Activated T-cell treated with anti-CD3 and anti-CD28 coated beads, Interleukin-2, amount 50 U/mL, for 72 hours (primary cell): ENCODE results near the gene PDE1A. TPM values are rescaled to one million over a fixed set of nuclear protein-coding genes. Genes with fewer than 3 reads are reported as not detected.

Experiments used
- ATAC-seq, 2 donors: fragments of 150-1000 bp; cut with Tn5 transposase; replicated peaks in 1 of 2; 2 replicates each; pipeline ENCODE4 v1.10.0; 2021; ENCODE audit warnings: moderate library complexity in 2 of 2, mild to moderate bottlenecking in 1 of 2
- DNase-seq, 2 donors: peaks; one replicate each; pipeline ENCODE4 v3.0.0; 2021 to 2022; ENCODE audit warnings: mixed read lengths in 1 of 2
- H3K27ac Mint-ChIP-seq: one replicate; pipeline ENCODE4 v1.8.0; 2022; ENCODE audit warnings: mild to moderate bottlenecking, moderate library complexity, mixed read lengths
- H3K27me3 Mint-ChIP-seq: one replicate; pipeline ENCODE4 v1.8.0; 2022; ENCODE audit warnings: low read depth, mixed read lengths
- H3K36me3 Mint-ChIP-seq, 2 donors: one replicate each; pipeline ENCODE4 v1.8.0; 2022; ENCODE audit warnings: mixed read lengths in 2 of 2, mild to moderate bottlenecking in 1 of 2; ENCODE audit not compliant: insufficient read depth in 2 of 2
- H3K4me1 Mint-ChIP-seq: one replicate; pipeline ENCODE4 v1.8.0; 2022; ENCODE audit warnings: low read depth, mixed read lengths
- H3K4me3 Mint-ChIP-seq, 2 donors: one replicate each; pipeline ENCODE4 v1.8.0; 2022; ENCODE audit warnings: mild to moderate bottlenecking in 2 of 2, mixed read lengths in 2 of 2, moderate library complexity in 2 of 2
- H3K9me3 Mint-ChIP-seq, 2 donors: one replicate each; pipeline ENCODE4 v1.8.0; 2022; ENCODE audit warnings: mixed read lengths in 2 of 2
- total RNA-seq, 2 donors: library from RNA; stranded (reverse); gene quantifications; one replicate each; pipeline ENCODE4 v1.2.3, GENCODE V29; 2022

Gene PDE1A
- total RNA-seq, 2 donors from 2014 or later, result not detected

GRCh38 chr2:182321096-182321495 lies 105.7 kb downstream of the PDE1A start:
- H3K27ac Mint-ChIP-seq, result no peak overlapping the region
- no peaks in the 10 kb centered on the region for H3K36me3 Mint-ChIP-seq
- peaks cover 0 to 2% of the 10 kb centered on the region in 2 donors for H3K9me3 Mint-ChIP-seq
- DNase-seq, result no peak
- H3K27me3 Mint-ChIP-seq, result no peaks in the 10 kb centered on the region
- ATAC-seq, result no peak
- H3K4me1 Mint-ChIP-seq, result no peaks in the 10 kb centered on the region
- no peak overlapping the region for H3K4me3 Mint-ChIP-seq

- no peaks in the 10 kb centered on the region for H3K27me3 Mint-ChIP-seq
These were observed 107.0 kb downstream of the PDE1A start for GRCh38 chr2:182319556-182320505.

GRCh38 chr2:182318466-182319220 lies 108.2 kb downstream of the PDE1A start:
- Mint-ChIP-seq H3K27me3 (no peaks in the 10 kb centered on the region), H3K4me1 (no peaks in the 10 kb centered on the region), H3K4me3 (no peak overlapping the region), H3K36me3 (no peaks in the 10 kb centered on the region), H3K27ac (no peak overlapping the region), H3K9me3 (no peaks in the 10 kb centered on the region)
- DNase-seq (no peak), ATAC-seq (no peak)

More at GRCh38 chr2:182319556-182320505, 107.0 kb downstream of the PDE1A start:
- H3K27ac Mint-ChIP-seq, result no peak overlapping the region
- H3K4me1 Mint-ChIP-seq, result no peaks in the 10 kb centered on the region
- peaks cover 0 to 2% of the 10 kb centered on the region in 2 donors for H3K9me3 Mint-ChIP-seq
- ATAC-seq (no peak), DNase-seq (no peak)
- H3K4me3 Mint-ChIP-seq, result no peak overlapping the region
- H3K36me3 Mint-ChIP-seq, result no peaks in the 10 kb centered on the region

GRCh38 chr2:182316950-182317349 lies 109.9 kb downstream of the PDE1A start:
- H3K4me1 Mint-ChIP-seq, result no peaks in the 10 kb centered on the region
- H3K36me3 Mint-ChIP-seq, result no peaks in the 10 kb centered on the region
- no peaks in the 10 kb centered on the region for H3K9me3 Mint-ChIP-seq

GRCh38 chr2:182302972-182303371 lies 123.9 kb downstream of the PDE1A start:
- H3K9me3 Mint-ChIP-seq, result no peaks in the 10 kb centered on the region

More at GRCh38 chr2:182316950-182317349, 109.9 kb downstream of the PDE1A start:
- DNase-seq, result no peak
- H3K27ac Mint-ChIP-seq, result no peak overlapping the region
- ATAC-seq, result no peak
- H3K4me3 Mint-ChIP-seq, result no peak overlapping the region
- no peaks in the 10 kb centered on the region for H3K27me3 Mint-ChIP-seq

GRCh38 chr2:182302174-182302573 lies 124.7 kb downstream of the PDE1A start:
- Mint-ChIP-seq H3K9me3 (no peaks in the 10 kb centered on the region), H3K4me1 (no peaks in the 10 kb centered on the region), H3K27ac (no peak overlapping the region), H3K36me3 (no peaks in the 10 kb centered on the region), H3K27me3 (no peaks in the 10 kb centered on the region), H3K4me3 (no peak overlapping the region)
- ATAC-seq, result no peak
- no peak for DNase-seq

More at GRCh38 chr2:182302972-182303371, 123.9 kb downstream of the PDE1A start:
- ATAC-seq (no peak), DNase-seq (no peak)
- Mint-ChIP-seq H3K27me3 (no peaks in the 10 kb centered on the region), H3K4me1 (no peaks in the 10 kb centered on the region), H3K4me3 (no peak overlapping the region), H3K27ac (no peak overlapping the region), H3K36me3 (no peaks in the 10 kb centered on the region)

GRCh38 chr2:182301093-182301492 lies 125.7 kb downstream of the PDE1A start:
- no peak for DNase-seq
- no peaks in the 10 kb centered on the region for H3K27me3 Mint-ChIP-seq
- no peak for ATAC-seq
- H3K36me3 Mint-ChIP-seq, result no peaks in the 10 kb centered on the region
- no peak overlapping the region for H3K4me3 Mint-ChIP-seq
- H3K9me3 Mint-ChIP-seq, result no peaks in the 10 kb centered on the region
- H3K4me1 Mint-ChIP-seq, result no peaks in the 10 kb centered on the region
- no peak overlapping the region for H3K27ac Mint-ChIP-seq

GRCh38 chr2:182300608-182301007 lies 126.2 kb downstream of the PDE1A start:
- no peaks in the 10 kb centered on the region for H3K36me3 Mint-ChIP-seq
- ATAC-seq (no peak), DNase-seq (no peak)
- H3K27me3 Mint-ChIP-seq, result no peaks in the 10 kb centered on the region
- no peak overlapping the region for H3K27ac Mint-ChIP-seq
- no peaks in the 10 kb centered on the region for H3K9me3 Mint-ChIP-seq
- no peak overlapping the region for H3K4me3 Mint-ChIP-seq
- no peaks in the 10 kb centered on the region for H3K4me1 Mint-ChIP-seq

GRCh38 chr2:182299632-182300031 lies 127.2 kb downstream of the PDE1A start:
- Mint-ChIP-seq H3K4me1 (no peaks in the 10 kb centered on the region), H3K4me3 (no peak overlapping the region), H3K27me3 (no peaks in the 10 kb centered on the region), H3K9me3 (peaks cover 0 to 1% of the 10 kb centered on the region in 2 donors), H3K36me3 (no peaks in the 10 kb centered on the region), H3K27ac (no peak overlapping the region)
- ATAC-seq, result no peak
- DNase-seq, result no peak

GRCh38 chr2:182298456-182298855 lies 128.4 kb downstream of the PDE1A start:
- no peaks in the 10 kb centered on the region for H3K4me1 Mint-ChIP-seq
- H3K27ac Mint-ChIP-seq, result no peak overlapping the region
- H3K27me3 Mint-ChIP-seq, result no peaks in the 10 kb centered on the region
- ATAC-seq (no peak), DNase-seq (no peak)
- no peaks in the 10 kb centered on the region for H3K36me3 Mint-ChIP-seq
- peaks cover 0 to 3% of the 10 kb centered on the region in 2 donors for H3K9me3 Mint-ChIP-seq
- H3K4me3 Mint-ChIP-seq, result no peak overlapping the region

GRCh38 chr2:182291296-182291695 lies 135.5 kb downstream of the PDE1A start:
- ATAC-seq (no peak), DNase-seq (no peak)
- peaks cover 0 to 4% of the 10 kb centered on the region in 2 donors for H3K9me3 Mint-ChIP-seq
- no peaks in the 10 kb centered on the region for H3K27me3 Mint-ChIP-seq
- no peak overlapping the region for H3K27ac Mint-ChIP-seq
- H3K4me1 Mint-ChIP-seq, result no peaks in the 10 kb centered on the region
- no peaks in the 10 kb centered on the region for H3K36me3 Mint-ChIP-seq
- no peak overlapping the region for H3K4me3 Mint-ChIP-seq

- no peak for ATAC-seq
- Mint-ChIP-seq H3K36me3 (no peaks in the 10 kb centered on the region), H3K9me3 (peaks cover 0 to 1% of the 10 kb centered on the region in 2 donors), H3K27me3 (no peaks in the 10 kb centered on the region), H3K4me3 (no peak overlapping the region), H3K27ac (no peak overlapping the region), H3K4me1 (no peaks in the 10 kb centered on the region)
- no peak for DNase-seq
These were observed 143.3 kb downstream of the PDE1A start for GRCh38 chr2:182283512-182283911.

- DNase-seq (no peak), ATAC-seq (no peak)
- H3K9me3 Mint-ChIP-seq, result peaks cover 3% of the 10 kb centered on the region in 2 donors
- no peak overlapping the region for H3K27ac Mint-ChIP-seq
- H3K36me3 Mint-ChIP-seq, result peaks cover 2% of the 10 kb centered on the region in 2 donors
- no peaks in the 10 kb centered on the region for H3K4me1 Mint-ChIP-seq
- no peak overlapping the region for H3K4me3 Mint-ChIP-seq
- H3K27me3 Mint-ChIP-seq, result no peaks in the 10 kb centered on the region
These were observed 145.6 kb downstream of the PDE1A start for GRCh38 chr2:182281276-182281675.
